SK-N-SH (cell line): ENCODE results near the gene ZNF3.

Source experiments
- CTCF ChIP-seq: fragments of 200-600 bp; sonication (generic); IDR thresholded peaks from 2 replicates; pipeline ENCODE4 v1.6.1; 2017; ENCODE audit warnings: antibody characterized with exemption, mild to moderate bottlenecking, moderate library complexity
- GABPA ChIP-seq: IDR thresholded peaks from 2 replicates; pipeline ENCODE4 v1.4.0; 2012; ENCODE audit warnings: low read depth, mild to moderate bottlenecking
- RCOR1 ChIP-seq: fragments of 150-350 bp; IDR thresholded peaks from 2 replicates; pipeline ENCODE4 v1.6.1; 2017; ENCODE audit warnings: antibody characterized with exemption, low read length
- RXRA ChIP-seq: IDR thresholded peaks from 2 replicates; pipeline ENCODE4 v1.4.0; 2012; ENCODE audit warnings: low read depth, mild to moderate bottlenecking, borderline replicate concordance

- TF ChIP-seq CTCF (no peak), RXRA (no peak), GABPA (no peak), RCOR1 (no peak)
Measured at GRCh38 chr7:100021297-100021696, 60.2 kb downstream of the ZNF3 start.
